Activated B cell treated with CpG ODN at 0.5 μM for 24 hours (primary cell): Measurements from ENCODE around the gene FAM174C. TPM values are rescaled to one million over a fixed set of nuclear protein-coding genes. Genes with fewer than 3 reads are reported as not detected.
"Not testable (repeated sequence)": the region's sequence is repeated elsewhere in the genome, so short reads cannot be mapped to it uniquely, and the experiment has no call there.

Source experiments
- ATAC-seq: fragments of 200-7000 bp; cut with Tn5 transposase; one replicate; pipeline ENCODE4 v1.10.0; 2021; ENCODE audit warnings: low read depth, mild to moderate bottlenecking, moderate library complexity
- CTCF ChIA-PET: fragments of 350-600 bp; sonication (Branson Sonifier 250); formaldehyde crosslinking; loops from one replicate; lab custom pipeline; 2021; ENCODE audit warnings: antibody characterized with exemption; lab: Charles Lee
- POLR2A ChIA-PET: fragments of 350-600 bp; sonication (Branson Sonifier 250); formaldehyde crosslinking; loops from one replicate; lab custom pipeline; 2021; ENCODE audit warnings: antibody characterized with exemption; lab: Charles Lee
- DNase-seq: peaks from one replicate; pipeline ENCODE4 v3.0.0; 2022
- H3K27ac Mint-ChIP-seq: one replicate; pipeline ENCODE4 v1.8.0; 2020; ENCODE audit warnings: mixed read lengths
- H3K27me3 Mint-ChIP-seq: one replicate; pipeline ENCODE4 v1.8.0; 2021; ENCODE audit warnings: mixed read lengths
- H3K36me3 Mint-ChIP-seq: one replicate; pipeline ENCODE4 v1.8.0; 2021; ENCODE audit warnings: low read depth, mixed read lengths
- H3K4me1 Mint-ChIP-seq: one replicate; pipeline ENCODE4 v1.8.0; 2021; ENCODE audit warnings: mixed read lengths
- H3K4me3 Mint-ChIP-seq: one replicate; pipeline ENCODE4 v1.8.0; 2020; ENCODE audit warnings: mild to moderate bottlenecking, mixed read lengths
- H3K9me3 Mint-ChIP-seq: one replicate; pipeline ENCODE4 v1.8.0; 2020; ENCODE audit warnings: mixed read lengths
- intact Hi-C: fragments of 100-400 bp; cut with micrococcal nuclease; formaldehyde crosslinking; loops from one replicate; pipeline ENCODE4 v1.15.1; 2024
- total RNA-seq: library from RNA; stranded (reverse); gene quantifications from 2 replicates; pipeline ENCODE4 v1.2.3, GENCODE V29; 2022
- TF ChIP-seq, protein P1 (sequence below): fragments of 200-600 bp; IDR thresholded peaks from one replicate; pipeline ENCODE4 v1.8.0; 2022; ENCODE audit warnings: antibody characterized with exemption, mild to moderate bottlenecking

The FAM174C gene
- total RNA-seq, 1 donor from 2014 or later = 47.9 TPM

DNA sequence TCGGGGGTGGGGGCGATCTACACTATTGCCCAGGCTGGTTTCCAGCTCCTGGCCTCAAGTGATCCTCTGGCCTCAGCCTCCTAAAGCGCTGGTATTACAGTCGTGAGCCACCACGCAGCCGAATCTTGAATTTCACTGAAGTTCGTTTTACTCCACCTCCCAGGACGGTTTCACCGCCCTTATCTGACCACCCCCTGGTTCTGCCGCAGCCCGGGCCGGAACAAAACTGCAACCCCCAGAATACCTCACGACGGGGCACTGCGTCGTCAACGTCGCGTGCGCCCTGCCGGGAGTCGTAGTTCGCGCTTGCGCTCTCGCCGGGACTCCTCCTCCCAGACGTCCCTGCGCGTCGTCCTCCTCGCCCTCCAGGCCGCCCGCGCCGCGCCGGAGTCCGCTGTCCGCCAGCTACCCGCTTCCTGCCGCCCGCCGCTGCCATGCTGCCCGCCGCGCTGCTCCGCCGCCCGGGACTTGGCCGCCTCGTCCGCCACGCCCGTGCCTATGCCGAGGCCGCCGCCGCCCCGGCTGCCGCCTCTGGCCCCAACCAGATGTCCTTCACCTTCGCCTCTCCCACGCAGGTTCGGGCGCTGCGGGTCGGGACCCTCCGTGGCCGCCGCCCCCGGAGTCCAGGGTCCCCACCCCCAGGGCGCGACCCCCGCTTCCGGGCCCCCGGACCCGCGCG lies 33.8 kb upstream of the FAM174C start, which contains the start of gene ATP5F1D:
ATP5F1D (plus strand) TSS at position 335 of the 679 bp plus-strand sequence; CDS start at position 435, 100 bp downstream.
- TF ChIP-seq, protein P1, sequence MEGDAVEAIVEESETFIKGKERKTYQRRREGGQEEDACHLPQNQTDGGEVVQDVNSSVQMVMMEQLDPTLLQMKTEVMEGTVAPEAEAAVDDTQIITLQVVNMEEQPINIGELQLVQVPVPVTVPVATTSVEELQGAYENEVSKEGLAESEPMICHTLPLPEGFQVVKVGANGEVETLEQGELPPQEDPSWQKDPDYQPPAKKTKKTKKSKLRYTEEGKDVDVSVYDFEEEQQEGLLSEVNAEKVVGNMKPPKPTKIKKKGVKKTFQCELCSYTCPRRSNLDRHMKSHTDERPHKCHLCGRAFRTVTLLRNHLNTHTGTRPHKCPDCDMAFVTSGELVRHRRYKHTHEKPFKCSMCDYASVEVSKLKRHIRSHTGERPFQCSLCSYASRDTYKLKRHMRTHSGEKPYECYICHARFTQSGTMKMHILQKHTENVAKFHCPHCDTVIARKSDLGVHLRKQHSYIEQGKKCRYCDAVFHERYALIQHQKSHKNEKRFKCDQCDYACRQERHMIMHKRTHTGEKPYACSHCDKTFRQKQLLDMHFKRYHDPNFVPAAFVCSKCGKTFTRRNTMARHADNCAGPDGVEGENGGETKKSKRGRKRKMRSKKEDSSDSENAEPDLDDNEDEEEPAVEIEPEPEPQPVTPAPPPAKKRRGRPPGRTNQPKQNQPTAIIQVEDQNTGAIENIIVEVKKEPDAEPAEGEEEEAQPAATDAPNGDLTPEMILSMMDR = no peak
- CTCF ChIA-PET = interaction anchor here (1.8 to 6.1 kb wide), 2 partner anchors 24 to 129 kb away, joined by 10 to 540 read pairs; partner anchors contain the start of gene CIRBP
- H3K27me3 Mint-ChIP-seq = peaks cover 7% of the 10 kb centered on the region
- DNase-seq (peak; percentile 85), ATAC-seq (peak; percentile 67)
- intact Hi-C loops = loop anchor here (1.0 to 10.0 kb wide), 5 partner anchors 146 to 577 kb away; partner anchors contain the start of genes POLR2E, PTBP1, RNF126 and RNU6-2
- H3K36me3 Mint-ChIP-seq = peaks cover 2% of the 10 kb centered on the region
- POLR2A ChIA-PET = interaction anchor here (1.0 to 10.1 kb wide), 5 partner anchors 23 to 257 kb away, joined by 3 to 824 read pairs (median 4); partner anchors contain the start of genes CIRBP, RNU6-2 and WDR18
- peak within 1 kb of the TSS; percentile 74 for H3K27ac Mint-ChIP-seq
- peak within 1 kb of the TSS; percentile 86 for H3K4me3 Mint-ChIP-seq
- peaks cover 53% of the 10 kb centered on the region for H3K4me1 Mint-ChIP-seq
- H3K9me3 Mint-ChIP-seq = no peaks in the 10 kb centered on the region

DNA sequence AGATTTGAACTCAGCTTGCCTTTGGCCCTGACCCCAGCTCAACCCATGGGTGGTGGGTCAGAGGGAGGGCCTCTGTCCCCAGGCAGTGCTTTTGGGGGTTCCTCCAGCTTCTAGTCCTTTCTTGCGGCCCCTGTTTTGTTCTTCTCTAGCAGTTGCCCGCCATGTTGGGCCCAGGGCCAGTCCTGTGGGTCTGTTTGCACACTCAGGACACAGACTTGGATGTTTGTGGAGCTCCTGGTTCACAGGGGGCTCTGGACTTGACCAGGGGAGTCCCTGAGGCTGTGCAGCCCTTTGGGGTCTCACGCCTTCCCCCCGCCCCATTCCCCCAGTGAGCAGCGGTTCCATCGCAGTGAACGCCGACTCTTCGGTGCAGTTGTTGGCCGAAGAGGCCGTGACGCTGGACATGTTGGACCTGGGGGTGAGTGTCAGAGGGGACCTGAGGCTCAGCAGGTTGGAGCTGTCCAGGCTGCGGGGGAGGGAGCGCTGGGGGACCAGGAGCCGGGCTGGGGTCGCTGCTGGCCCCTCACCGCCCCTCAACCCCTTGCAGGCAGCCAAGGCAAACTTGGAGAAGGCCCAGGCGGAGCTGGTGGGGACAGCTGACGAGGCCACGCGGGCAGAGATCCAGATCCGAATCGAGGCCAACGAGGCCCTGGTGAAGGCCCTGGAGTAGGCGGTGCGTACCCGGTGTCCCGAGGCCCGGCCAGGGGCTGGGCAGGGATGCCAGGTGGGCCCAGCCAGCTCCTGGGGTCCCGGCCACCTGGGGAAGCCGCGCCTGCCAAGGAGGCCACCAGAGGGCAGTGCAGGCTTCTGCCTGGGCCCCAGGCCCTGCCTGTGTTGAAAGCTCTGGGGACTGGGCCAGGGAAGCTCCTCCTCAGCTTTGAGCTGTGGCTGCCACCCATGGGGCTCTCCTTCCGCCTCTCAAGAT lies 31.3 kb upstream of the FAM174C start:
- Mint-ChIP-seq H3K4me1 (peaks cover 44% of the 10 kb centered on the region), H3K27ac (peak overlapping the region; percentile 93), H3K4me3 (peak overlapping the region; percentile 78), H3K36me3 (peaks cover 2% of the 10 kb centered on the region), H3K27me3 (no peaks in the 10 kb centered on the region), H3K9me3 (no peaks in the 10 kb centered on the region)
- CTCF ChIA-PET = interaction anchor here (0.6 to 6.1 kb wide), 28 partner anchors 9 to 334 kb away, joined by 3 to 540 read pairs (median 5); partner anchors contain the start of genes ABCA7, CIRBP, CNN2 and FAM174C
- peak; percentile 53 for ATAC-seq
- POLR2A ChIA-PET = interaction anchor here (0.6 to 10.1 kb wide), 18 partner anchors 9 to 304 kb away, joined by 3 to 824 read pairs (median 6); partner anchors contain the start of genes CIRBP, CNN2, FAM174C and REEP6
- TF ChIP-seq, protein P1 = no peak
- DNase-seq = peak; percentile 88
- intact Hi-C loops = loop anchor here (1.0 to 10.0 kb wide), 3 partner anchors 22 to 579 kb away; partner anchors contain the start of gene RNF126

DNA sequence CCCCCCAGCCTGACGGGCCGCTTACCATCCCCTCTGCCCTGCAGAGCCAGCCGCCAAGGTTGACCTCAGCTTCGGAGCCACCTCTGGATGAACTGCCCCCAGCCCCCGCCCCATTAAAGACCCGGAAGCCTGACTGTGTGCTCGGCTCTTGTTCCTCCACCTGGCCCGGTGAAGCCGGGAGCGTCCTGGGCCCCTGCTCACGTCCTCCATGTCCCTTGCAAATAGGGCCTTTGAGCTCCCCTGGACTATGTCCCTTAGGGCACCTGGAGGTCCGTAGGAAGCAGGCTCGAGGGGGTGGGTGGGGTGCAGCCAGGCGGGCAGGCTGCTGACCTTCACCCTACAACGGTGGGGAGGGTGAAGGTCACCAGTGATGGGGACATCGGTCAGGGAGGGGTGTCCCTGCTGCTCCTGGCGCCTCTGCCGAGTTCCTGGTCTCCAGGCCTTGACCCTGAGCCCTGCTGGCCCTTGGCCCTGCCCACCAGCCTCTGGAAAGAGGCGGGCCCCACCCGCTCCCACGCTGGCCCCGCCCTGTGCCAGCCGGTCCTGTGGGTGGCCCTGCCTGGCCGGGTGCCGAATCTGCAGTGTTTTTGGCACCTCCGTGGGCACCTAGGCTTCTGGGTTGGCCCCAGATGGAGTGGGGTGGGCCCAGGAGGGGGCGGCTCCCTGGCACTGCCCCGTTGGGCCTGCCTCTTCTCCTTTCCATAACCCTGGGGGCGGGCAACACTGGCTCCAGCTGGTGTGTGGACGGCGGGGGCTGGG lies 30.5 kb upstream of the FAM174C start:
- CTCF ChIA-PET = interaction anchor here (0.6 to 6.1 kb wide), 26 partner anchors 8 to 334 kb away, joined by 3 to 540 read pairs (median 6); partner anchors contain the start of genes ABCA7, CIRBP, CNN2 and FAM174C
- no peak for DNase-seq
- POLR2A ChIA-PET = interaction anchor here (0.6 to 10.1 kb wide), 17 partner anchors 8 to 330 kb away, joined by 3 to 824 read pairs (median 6); partner anchors contain the start of genes CIRBP, FAM174C and REEP6
- Mint-ChIP-seq H3K4me3 (peak overlapping the region; percentile 78), H3K36me3 (peaks cover 2% of the 10 kb centered on the region), H3K4me1 (peaks cover 39% of the 10 kb centered on the region), H3K9me3 (no peaks in the 10 kb centered on the region), H3K27ac (peak overlapping the region; percentile 93), H3K27me3 (no peaks in the 10 kb centered on the region)
- intact Hi-C loops = loop anchor here (1.0 to 10.0 kb wide), 3 partner anchors 21 to 580 kb away; partner anchors contain the start of gene RNF126
- TF ChIP-seq, protein P1 = no peak
- ATAC-seq = no peak

DNA sequence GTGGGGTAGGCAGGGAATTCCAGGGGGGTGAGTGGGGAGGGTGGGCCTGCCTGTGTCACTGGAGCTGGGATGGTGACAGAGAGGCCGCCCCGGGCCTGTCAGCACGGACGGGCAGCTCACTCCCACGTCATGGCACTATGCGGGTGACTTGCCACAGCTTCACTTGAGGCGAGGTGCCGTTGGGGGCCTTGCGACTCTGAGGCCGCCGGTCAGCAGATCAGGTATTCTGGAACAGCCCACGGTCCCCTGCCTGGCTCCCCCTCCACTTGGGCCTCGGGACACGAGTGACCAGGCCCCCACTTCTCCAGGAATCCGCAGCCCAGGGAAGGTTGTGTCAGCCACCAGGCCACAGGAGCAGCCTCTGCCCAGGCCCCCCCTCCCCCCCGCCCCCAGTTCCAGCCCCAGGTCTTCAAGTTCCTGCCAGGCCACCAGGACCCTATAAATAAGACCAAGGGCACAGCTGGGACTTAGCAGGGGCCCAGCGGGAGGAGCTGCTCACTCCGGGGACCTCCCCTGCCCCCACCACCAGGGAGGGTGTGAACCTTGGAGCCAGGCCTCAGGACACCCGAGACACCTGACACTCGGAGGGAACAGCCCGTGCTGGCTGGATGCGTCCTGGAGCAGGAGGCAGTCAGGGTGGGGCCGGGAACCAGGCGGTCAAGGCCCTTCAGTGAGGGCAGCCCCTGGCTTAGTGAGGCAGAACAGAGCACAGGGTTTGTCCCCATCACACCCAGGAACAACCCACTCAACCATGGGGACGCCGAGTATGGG lies 29.7 kb upstream of the FAM174C start:
- peaks cover 38% of the 10 kb centered on the region for H3K4me1 Mint-ChIP-seq
- ChIA-PET POLR2A (interaction anchor here (2.7 to 10.1 kb wide), 3 partner anchors 19 to 30 kb away, joined by 30 to 824 read pairs (median 33); partner anchors contain the start of genes CIRBP and FAM174C), CTCF (interaction anchor here (2.2 to 6.1 kb wide), 2 partner anchors 20 to 30 kb away, joined by 14 to 540 read pairs; partner anchors contain the start of genes CIRBP and FAM174C)
- intact Hi-C loops = loop anchor here (10.0 kb wide), 1 partner anchor 581 kb away; the partner anchor contains the start of gene RNF126
- DNase-seq (no peak), ATAC-seq (no peak)
- no peak overlapping the region for H3K27ac Mint-ChIP-seq
- no peaks in the 10 kb centered on the region for H3K9me3 Mint-ChIP-seq
- TF ChIP-seq, protein P1 = no peak
- no peak overlapping the region for H3K4me3 Mint-ChIP-seq
- H3K27me3 Mint-ChIP-seq = no peaks in the 10 kb centered on the region
- H3K36me3 Mint-ChIP-seq = peaks cover 2% of the 10 kb centered on the region

DNA sequence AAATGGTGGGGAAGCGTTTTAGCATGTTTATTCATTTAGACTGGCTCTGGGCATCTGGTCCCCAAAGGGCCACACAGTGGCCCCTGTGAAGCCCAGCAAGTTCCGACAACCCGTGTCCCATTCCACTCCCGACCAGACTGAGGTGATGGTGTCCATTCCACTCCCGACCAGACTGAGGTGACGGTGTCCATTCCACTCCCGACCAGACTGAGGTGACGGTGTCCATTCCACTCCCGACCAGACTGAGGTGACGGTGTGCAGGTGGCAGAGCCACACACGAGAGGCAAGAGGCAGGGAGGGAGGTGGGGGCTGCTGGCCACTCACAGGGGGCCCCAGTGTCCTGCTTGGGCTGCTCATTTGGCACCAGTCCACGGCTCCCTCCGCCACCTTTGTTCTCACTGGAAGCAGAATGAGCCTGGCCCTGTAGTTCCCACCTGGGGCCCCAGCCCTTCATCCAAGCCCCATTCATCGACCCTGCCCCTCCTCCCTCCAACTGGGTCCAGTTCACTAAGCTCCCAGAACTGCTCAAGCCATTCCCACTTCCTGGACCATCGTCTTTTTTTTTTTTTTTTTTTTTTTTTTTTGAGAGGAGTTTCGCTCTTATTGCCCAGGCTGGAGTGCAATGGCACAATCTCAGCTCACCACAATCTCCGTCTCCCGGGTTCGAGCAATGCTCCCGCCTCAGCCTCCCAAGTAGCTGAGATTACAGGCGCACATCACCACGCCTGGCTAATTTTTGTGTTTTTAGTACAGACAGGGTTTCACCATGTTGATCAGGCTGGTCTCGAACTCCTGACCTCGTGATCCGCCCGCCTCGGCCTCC lies 28.9 kb upstream of the FAM174C start:
- not testable (repeated sequence) for DNase-seq, H3K27me3 Mint-ChIP-seq, H3K9me3 Mint-ChIP-seq, ATAC-seq, H3K27ac Mint-ChIP-seq, H3K4me3 Mint-ChIP-seq, H3K36me3 Mint-ChIP-seq
- intact Hi-C loops = loop anchor here (10.0 kb wide), 1 partner anchor 582 kb away; the partner anchor contains the start of gene RNF126
- H3K4me1 Mint-ChIP-seq = peaks cover 33% of the 10 kb centered on the region
- ChIA-PET POLR2A (interaction anchor here (0.6 to 10.1 kb wide), 7 partner anchors 18 to 410 kb away, joined by 3 to 824 read pairs (median 6); partner anchors contain the start of genes CIRBP and FAM174C), CTCF (interaction anchor here (1.5 kb wide), 1 partner anchor 21 kb away, joined by 10 read pairs; no protein-coding TSS in a partner anchor)
